BE2C (cell line): Measurements from ENCODE around the gene JMY.

Experiments
- DNase-seq: peaks from one replicate; pipeline ENCODE4 v3.0.0-alpha.2; 2020
- H3K27me3 ChIP-seq: fragments of 250-450 bp; sonication (Bioruptor Pico); 2 replicates; pipeline ENCODE4 v1.5.1; 2020; ENCODE audit warnings: mild to moderate bottlenecking
- H3K36me3 ChIP-seq: fragments of 250-450 bp; sonication (Bioruptor Pico); 2 replicates; pipeline ENCODE4 v1.5.1; 2020; ENCODE audit warnings: mild to moderate bottlenecking
- H3K4me1 ChIP-seq: fragments of 250-450 bp; sonication (Bioruptor Pico); 2 replicates; pipeline ENCODE4 v1.5.1; 2020
- H3K4me3 ChIP-seq: 2 replicates; pipeline ENCODE4 v1.5.1; 2011; ENCODE audit warnings: low read depth, low read length
- H3K9me3 ChIP-seq: fragments of 250-450 bp; sonication (Bioruptor Pico); 2 replicates; pipeline ENCODE4 v1.5.1; 2020
- TF ChIP-seq, protein P1 (sequence below): IDR thresholded peaks from 2 replicates; pipeline ENCODE4 v1.5.1; 2012; ENCODE audit warnings: mild to moderate bottlenecking, low read depth, low read length

The JMY gene

DNA sequence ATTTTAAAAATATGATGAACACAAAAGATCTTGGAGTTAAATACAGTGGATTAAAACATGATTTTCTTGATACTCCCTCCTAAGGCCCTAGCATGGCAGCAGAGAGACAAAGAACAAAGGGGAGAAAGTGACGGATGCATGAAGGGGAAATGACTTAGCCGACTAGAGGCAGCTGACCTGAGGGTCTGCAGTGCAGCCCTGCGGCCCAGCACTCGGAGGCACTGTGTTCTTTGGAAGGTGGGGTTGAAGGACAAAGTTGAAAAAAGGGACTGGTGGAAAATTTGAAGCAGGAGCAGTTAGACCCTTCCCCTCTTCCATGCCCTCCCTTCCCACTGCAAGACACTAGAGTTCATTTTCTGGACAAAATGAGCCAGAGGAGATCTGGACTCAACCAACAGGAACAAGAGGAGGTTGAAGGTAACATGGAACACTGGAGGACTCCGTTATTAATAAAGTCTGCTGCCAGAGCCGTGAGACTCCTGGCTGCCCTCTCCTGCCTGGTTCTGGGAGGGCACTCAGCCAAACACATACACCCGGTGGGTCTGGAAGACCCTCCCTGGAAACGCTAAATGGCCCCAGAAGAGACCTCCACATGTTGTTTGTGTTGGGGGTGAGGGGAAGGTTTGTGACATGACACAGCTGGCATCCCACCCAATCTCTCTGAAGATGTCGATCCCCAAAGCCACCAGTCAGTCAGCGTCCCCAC lies 98.1 kb downstream of the JMY start:
- no peaks in the 10 kb centered on the region for H3K4me1 ChIP-seq
- H3K4me3 ChIP-seq = no peak overlapping the region
- H3K36me3 ChIP-seq = no peaks in the 10 kb centered on the region
- no peaks in the 10 kb centered on the region for H3K9me3 ChIP-seq
- peaks cover 9% of the 10 kb centered on the region for H3K27me3 ChIP-seq
- DNase-seq = peak; percentile 21
- TF ChIP-seq, protein P1, sequence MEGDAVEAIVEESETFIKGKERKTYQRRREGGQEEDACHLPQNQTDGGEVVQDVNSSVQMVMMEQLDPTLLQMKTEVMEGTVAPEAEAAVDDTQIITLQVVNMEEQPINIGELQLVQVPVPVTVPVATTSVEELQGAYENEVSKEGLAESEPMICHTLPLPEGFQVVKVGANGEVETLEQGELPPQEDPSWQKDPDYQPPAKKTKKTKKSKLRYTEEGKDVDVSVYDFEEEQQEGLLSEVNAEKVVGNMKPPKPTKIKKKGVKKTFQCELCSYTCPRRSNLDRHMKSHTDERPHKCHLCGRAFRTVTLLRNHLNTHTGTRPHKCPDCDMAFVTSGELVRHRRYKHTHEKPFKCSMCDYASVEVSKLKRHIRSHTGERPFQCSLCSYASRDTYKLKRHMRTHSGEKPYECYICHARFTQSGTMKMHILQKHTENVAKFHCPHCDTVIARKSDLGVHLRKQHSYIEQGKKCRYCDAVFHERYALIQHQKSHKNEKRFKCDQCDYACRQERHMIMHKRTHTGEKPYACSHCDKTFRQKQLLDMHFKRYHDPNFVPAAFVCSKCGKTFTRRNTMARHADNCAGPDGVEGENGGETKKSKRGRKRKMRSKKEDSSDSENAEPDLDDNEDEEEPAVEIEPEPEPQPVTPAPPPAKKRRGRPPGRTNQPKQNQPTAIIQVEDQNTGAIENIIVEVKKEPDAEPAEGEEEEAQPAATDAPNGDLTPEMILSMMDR = peak; percentile 50

DNA sequence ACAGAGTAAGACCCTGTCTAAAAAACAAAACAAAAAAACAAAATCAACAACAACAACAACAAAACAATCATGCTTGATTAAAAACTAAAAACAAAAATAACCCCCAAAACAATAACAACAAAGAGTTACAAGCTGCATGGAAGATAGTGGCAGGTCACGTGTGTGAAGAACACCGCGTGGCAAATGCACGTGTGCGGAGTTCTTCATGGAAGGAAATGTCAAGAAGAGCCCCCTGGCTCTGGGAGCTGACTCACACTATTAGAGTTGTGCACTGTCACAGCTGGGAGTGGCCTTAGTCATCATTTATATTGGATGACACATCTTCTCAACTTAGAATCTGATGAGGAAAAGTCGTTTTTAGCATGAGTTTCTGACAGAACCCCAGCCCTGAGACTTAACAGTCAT lies 110.5 kb downstream of the JMY start:
- H3K4me1 ChIP-seq = no peaks in the 10 kb centered on the region
- no peaks in the 10 kb centered on the region for H3K9me3 ChIP-seq
- no peaks in the 10 kb centered on the region for H3K36me3 ChIP-seq
- H3K27me3 ChIP-seq = no peaks in the 10 kb centered on the region; the same call in 1 of the 2 replicates
- TF ChIP-seq, protein P1 = no peak
- H3K4me3 ChIP-seq = no peak overlapping the region
- DNase-seq = no peak

DNA sequence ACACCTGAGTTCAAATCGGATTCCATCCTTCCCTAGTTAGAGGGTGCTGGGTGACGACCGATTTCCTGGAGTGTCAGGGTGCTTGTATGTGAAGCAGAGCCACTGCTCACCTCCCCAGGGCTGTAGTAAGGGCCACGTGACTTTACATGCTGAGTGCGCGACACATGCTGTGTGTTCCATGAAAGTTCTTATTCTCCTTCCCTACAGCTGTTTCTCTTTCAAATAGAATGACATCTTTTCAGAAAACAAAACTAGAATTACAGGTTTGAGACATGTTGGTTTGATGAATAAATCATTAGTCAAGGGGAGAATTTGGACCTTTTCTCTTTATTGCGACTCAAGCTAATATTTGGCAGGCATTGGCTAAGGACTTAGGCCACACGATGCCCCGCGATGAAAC lies 113.1 kb downstream of the JMY start:
- TF ChIP-seq, protein P1 = no peak
- no peak overlapping the region for H3K4me3 ChIP-seq
- no peaks in the 10 kb centered on the region; the same call in 1 of the 2 replicates for H3K27me3 ChIP-seq
- no peaks in the 10 kb centered on the region for H3K4me1 ChIP-seq
- no peaks in the 10 kb centered on the region for H3K36me3 ChIP-seq
- DNase-seq = no peak
- no peaks in the 10 kb centered on the region for H3K9me3 ChIP-seq

DNA sequence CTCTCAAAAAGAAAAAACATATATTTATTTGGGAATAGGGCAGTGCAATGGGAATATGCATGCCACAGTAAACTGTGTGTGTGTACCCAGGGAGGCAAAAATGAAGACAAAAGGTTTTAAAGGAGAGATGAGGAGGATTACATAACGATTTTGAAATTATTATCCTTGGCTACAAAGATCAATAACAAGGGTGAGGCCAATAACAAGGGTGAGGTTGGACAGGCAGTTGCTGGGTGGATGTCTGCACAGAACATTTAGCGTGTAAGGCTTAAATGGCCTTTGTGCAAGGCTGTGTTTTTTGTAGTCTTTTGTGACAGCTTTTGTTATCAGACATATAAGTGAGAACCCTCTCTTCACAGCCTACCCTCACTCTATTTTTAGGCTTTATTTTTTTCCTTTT lies 114.0 kb downstream of the JMY start:
- no peaks in the 10 kb centered on the region for H3K36me3 ChIP-seq
- H3K4me1 ChIP-seq = no peaks in the 10 kb centered on the region
- TF ChIP-seq, protein P1 = no peak
- H3K27me3 ChIP-seq = no peaks in the 10 kb centered on the region; the same call in 1 of the 2 replicates
- H3K4me3 ChIP-seq = no peak overlapping the region
- no peaks in the 10 kb centered on the region for H3K9me3 ChIP-seq
- no peak for DNase-seq

DNA sequence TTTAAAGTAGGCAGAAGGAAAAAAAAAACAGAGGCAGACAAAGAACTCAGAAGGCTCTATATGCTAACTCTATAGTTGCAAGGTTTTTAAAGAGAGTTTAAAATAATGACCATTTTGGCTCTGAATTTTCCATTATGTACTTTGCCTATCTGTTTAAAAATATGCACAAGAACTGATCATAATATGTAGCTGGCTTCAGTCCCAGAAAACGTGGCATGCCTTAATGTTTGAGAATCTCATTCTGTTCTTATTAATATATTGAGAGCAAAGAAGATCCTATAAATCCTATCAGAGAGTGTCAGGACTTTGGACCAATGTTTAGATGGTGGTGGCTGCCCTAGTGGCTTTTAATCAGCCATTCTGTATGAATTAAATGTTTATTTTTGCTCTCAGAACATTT lies 121.5 kb downstream of the JMY start:
- Histone ChIP-seq H3K36me3 (no peaks in the 10 kb centered on the region), H3K4me3 (no peak overlapping the region), H3K9me3 (no peaks in the 10 kb centered on the region), H3K27me3 (no peaks in the 10 kb centered on the region), H3K4me1 (no peaks in the 10 kb centered on the region)
- TF ChIP-seq, protein P1 = no peak
- DNase-seq = no peak
